OCI-LY3 (cell line): Measurements from ENCODE around the gene GATA6.

Experiments used
- CTCF ChIP-seq: fragments of 200-600, 300-600 bp; sonication (generic); IDR thresholded peaks from 2 replicates; pipeline ENCODE4 v1.5.1; 2014; ENCODE audit warnings: antibody characterized with exemption, low read length, low read depth
- EZH2phosphoT487 ChIP-seq: fragments of 200-600 bp; shearing (Covaris generic); IDR thresholded peaks from 2 replicates; pipeline ENCODE4 v1.6.1; 2018; ENCODE audit warnings: antibody characterized with exemption, mixed run types, low read depth

- no peak for TF ChIP-seq CTCF
- no peak for TF ChIP-seq EZH2phosphoT487
These were observed 55.0 kb downstream of the GATA6 start for GRCh38 chr18:22224339-22224738.
